ENCODE measurements around the gene HOXA13.

DNA sequence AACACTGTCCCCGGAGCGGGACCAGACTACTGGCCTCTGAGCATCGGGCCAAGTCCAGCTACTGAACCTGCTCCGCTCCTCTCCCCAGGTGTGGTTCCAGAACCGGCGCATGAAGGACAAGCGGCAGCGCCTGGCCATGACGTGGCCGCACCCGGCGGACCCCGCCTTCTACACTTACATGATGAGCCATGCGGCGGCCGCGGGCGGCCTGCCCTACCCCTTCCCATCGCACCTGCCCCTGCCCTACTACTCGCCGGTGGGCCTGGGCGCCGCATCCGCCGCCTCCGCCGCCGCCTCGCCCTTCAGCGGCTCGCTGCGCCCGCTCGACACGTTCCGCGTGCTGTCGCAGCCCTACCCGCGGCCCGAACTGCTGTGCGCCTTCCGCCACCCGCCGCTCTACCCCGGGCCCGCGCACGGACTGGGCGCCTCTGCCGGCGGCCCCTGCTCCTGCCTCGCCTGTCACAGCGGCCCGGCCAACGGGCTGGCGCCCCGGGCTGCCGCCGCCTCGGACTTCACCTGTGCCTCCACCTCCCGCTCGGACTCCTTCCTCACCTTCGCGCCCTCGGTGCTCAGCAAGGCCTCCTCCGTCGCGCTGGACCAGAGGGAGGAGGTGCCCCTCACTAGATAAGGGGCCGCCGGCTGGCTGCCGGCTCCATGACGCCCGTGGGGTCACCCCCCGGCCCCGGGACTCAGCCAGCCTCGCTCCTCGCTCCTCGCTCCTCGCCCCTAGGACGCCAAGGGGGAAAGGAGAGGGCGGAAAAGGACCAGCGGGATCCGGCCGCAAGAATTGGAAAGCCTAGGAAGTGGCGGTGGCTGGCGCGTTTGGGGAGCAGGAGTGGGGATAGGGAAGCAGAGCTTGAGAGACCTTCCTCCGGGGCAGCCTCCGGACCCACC is 46.2 kb upstream of the HOXA13 start:
- no peak for TF ChIP-seq POLR2AphosphoS5 (IDR thresholded peaks at IDR 0.05)
- TF ChIP-seq, protein P1, sequence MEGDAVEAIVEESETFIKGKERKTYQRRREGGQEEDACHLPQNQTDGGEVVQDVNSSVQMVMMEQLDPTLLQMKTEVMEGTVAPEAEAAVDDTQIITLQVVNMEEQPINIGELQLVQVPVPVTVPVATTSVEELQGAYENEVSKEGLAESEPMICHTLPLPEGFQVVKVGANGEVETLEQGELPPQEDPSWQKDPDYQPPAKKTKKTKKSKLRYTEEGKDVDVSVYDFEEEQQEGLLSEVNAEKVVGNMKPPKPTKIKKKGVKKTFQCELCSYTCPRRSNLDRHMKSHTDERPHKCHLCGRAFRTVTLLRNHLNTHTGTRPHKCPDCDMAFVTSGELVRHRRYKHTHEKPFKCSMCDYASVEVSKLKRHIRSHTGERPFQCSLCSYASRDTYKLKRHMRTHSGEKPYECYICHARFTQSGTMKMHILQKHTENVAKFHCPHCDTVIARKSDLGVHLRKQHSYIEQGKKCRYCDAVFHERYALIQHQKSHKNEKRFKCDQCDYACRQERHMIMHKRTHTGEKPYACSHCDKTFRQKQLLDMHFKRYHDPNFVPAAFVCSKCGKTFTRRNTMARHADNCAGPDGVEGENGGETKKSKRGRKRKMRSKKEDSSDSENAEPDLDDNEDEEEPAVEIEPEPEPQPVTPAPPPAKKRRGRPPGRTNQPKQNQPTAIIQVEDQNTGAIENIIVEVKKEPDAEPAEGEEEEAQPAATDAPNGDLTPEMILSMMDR (IDR thresholded peaks at IDR 0.05; ENCODE audit: poor library complexity, severe bottlenecking): no peak
- TF ChIP-seq SMC3 (conservative IDR thresholded peaks at IDR 0.05; ENCODE audit: poor library complexity): no peak

All from neural cell (in vitro differentiated cells).